Osteoblast (primary cell): ENCODE data around the gene UBIAD1. TPM values are rescaled to one million over a fixed set of nuclear protein-coding genes. Genes with fewer than 3 reads are reported as not detected.

Source experiments
- DNase-seq: peaks from one replicate; pipeline ENCODE4 v3.0.0; 2011; ENCODE audit warnings: low spot score, mixed read lengths; ENCODE audit not compliant: insufficient read length; ENCODE audit errors: missing footprints
- H2AFZ ChIP-seq: 2 replicates; pipeline ENCODE4 v1.6.0; 2011; ENCODE audit warnings: mild to moderate bottlenecking, low read length
- H3K27ac ChIP-seq: 2 replicates; pipeline ENCODE4 v1.5.1; 2011; ENCODE audit warnings: mild to moderate bottlenecking, low read depth, low read length, moderate library complexity
- H3K27me3 ChIP-seq: 2 replicates; pipeline ENCODE4 v1.6.0; 2012; ENCODE audit warnings: mild to moderate bottlenecking, control low read depth, inconsistent platforms, low read length, moderate library complexity; ENCODE audit not compliant: insufficient read depth
- H3K36me3 ChIP-seq: 2 replicates; pipeline ENCODE4 v1.5.1; 2011; ENCODE audit warnings: mild to moderate bottlenecking, low read length, control low read depth, moderate library complexity; ENCODE audit not compliant: insufficient read depth
- H3K4me1 ChIP-seq: 2 replicates; pipeline ENCODE4 v1.5.1; 2011; ENCODE audit warnings: mild to moderate bottlenecking, low read length, control low read depth, moderate library complexity; ENCODE audit not compliant: insufficient read depth
- H3K4me2 ChIP-seq: 2 replicates; pipeline ENCODE4 v1.6.0; 2011; ENCODE audit warnings: mild to moderate bottlenecking, low read length; ENCODE audit not compliant: insufficient read depth
- H3K4me3 ChIP-seq: fragments of 200-600 bp; sonication (generic); 3 replicates; pipeline ENCODE4 v1.5.1; 2012; ENCODE audit warnings: mild to moderate bottlenecking, low read length, inconsistent platforms; ENCODE audit not compliant: insufficient read depth
- H3K79me2 ChIP-seq: 2 replicates; pipeline ENCODE4 v1.6.0; 2012; ENCODE audit warnings: mild to moderate bottlenecking, low read length, control low read depth, inconsistent platforms; ENCODE audit not compliant: insufficient read depth
- H3K9me3 ChIP-seq: 2 replicates; pipeline ENCODE4 v1.5.1; 2011; ENCODE audit warnings: low read depth, low read length, control low read depth
- H4K20me1 ChIP-seq: 2 replicates; pipeline ENCODE4 v1.6.0; 2012; ENCODE audit warnings: mild to moderate bottlenecking, low read length, control low read depth; ENCODE audit not compliant: insufficient read depth
- total RNA-seq: library from RNA; depleted of rRNA; stranded (reverse); fragments of >200 nt; gene quantifications from 2 replicates; pipeline ENCODE4 v1.2.3, GENCODE V29; 2012
- TF ChIP-seq, protein P1 (sequence below): IDR thresholded peaks from 2 replicates; pipeline ENCODE4 v1.5.1; 2011; ENCODE audit warnings: mild to moderate bottlenecking, low read depth, low read length, moderate library complexity; ENCODE audit errors: extremely low read depth

The UBIAD1 gene
- total RNA-seq, 1 donor: 10.5 TPM

DNA sequence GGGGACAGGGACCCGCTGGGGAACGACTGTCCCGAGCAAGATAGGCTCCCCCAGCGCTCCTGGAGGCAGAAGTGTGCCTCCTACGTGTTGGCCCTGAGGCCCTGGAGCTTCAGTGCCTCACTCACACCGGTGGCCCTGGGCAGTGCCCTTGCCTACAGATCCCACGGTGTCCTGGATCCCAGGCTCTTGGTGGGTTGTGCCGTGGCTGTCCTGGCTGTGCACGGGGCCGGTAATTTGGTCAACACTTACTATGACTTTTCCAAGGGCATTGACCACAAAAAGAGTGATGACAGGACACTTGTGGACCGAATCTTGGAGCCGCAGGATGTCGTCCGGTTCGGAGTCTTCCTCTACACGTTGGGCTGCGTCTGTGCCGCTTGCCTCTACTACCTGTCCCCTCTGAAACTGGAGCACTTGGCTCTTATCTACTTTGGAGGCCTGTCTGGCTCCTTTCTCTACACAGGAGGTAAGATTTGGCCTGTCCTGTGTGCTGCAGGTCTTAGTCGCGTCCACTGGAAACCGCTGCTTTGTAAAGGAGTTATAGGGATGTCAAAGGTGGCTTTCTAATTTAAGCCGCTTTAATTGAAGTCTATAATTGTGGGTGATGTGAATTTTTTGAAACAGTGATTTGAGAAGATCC, 717 bp downstream of the UBIAD1 start:
- Histone ChIP-seq H3K4me3 (peak overlapping the region; percentile 95), H3K79me2 (peaks cover 12% of the 10 kb centered on the region), H3K4me1 (peaks cover 11% of the 10 kb centered on the region)

DNA sequence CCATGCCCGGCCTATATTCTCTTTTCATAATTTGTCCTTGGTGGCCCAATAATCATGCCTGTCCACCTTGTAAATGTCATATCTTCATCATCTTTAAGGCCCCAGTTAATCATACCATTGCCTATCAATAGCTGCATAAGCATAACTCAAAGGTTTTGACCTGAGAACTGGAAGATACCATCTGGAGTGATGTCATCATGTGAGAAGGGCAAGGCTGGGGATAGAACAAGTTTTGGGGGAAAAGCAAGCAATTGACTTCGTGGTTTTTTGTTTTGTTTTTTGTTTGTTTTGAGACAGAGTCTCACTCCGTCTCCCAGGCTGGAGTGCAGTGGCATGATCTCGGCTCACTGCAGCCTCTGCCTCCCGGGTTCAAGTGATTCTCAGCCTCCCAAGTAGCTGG, 6.2 kb downstream of the UBIAD1 start:
- Histone ChIP-seq H3K4me3 (no peak overlapping the region), H3K27ac (no peak overlapping the region), H3K36me3 (no peaks in the 10 kb centered on the region), H3K9me3 (no peaks in the 10 kb centered on the region), H4K20me1 (peaks cover 13% of the 10 kb centered on the region), H3K4me1 (peaks cover 17% of the 10 kb centered on the region), H3K4me2 (no peak overlapping the region), H2AFZ (no peak overlapping the region), H3K79me2 (peaks cover 6% of the 10 kb centered on the region), H3K27me3 (no peaks in the 10 kb centered on the region)
- DNase-seq: no peak
- TF ChIP-seq, protein P1, sequence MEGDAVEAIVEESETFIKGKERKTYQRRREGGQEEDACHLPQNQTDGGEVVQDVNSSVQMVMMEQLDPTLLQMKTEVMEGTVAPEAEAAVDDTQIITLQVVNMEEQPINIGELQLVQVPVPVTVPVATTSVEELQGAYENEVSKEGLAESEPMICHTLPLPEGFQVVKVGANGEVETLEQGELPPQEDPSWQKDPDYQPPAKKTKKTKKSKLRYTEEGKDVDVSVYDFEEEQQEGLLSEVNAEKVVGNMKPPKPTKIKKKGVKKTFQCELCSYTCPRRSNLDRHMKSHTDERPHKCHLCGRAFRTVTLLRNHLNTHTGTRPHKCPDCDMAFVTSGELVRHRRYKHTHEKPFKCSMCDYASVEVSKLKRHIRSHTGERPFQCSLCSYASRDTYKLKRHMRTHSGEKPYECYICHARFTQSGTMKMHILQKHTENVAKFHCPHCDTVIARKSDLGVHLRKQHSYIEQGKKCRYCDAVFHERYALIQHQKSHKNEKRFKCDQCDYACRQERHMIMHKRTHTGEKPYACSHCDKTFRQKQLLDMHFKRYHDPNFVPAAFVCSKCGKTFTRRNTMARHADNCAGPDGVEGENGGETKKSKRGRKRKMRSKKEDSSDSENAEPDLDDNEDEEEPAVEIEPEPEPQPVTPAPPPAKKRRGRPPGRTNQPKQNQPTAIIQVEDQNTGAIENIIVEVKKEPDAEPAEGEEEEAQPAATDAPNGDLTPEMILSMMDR: no peak

More for the DNA sequence above, 717 bp downstream of the UBIAD1 start:
- Histone ChIP-seq H3K27me3 (no peaks in the 10 kb centered on the region), H4K20me1 (no peaks in the 10 kb centered on the region), H2AFZ (peak overlapping the region; percentile 98), H3K4me2 (peak overlapping the region; percentile 83), H3K9me3 (no peaks in the 10 kb centered on the region), H3K36me3 (no peaks in the 10 kb centered on the region), H3K27ac (peak overlapping the region; percentile 67)
- TF ChIP-seq, protein P1: no peak
- no peak for DNase-seq

DNA sequence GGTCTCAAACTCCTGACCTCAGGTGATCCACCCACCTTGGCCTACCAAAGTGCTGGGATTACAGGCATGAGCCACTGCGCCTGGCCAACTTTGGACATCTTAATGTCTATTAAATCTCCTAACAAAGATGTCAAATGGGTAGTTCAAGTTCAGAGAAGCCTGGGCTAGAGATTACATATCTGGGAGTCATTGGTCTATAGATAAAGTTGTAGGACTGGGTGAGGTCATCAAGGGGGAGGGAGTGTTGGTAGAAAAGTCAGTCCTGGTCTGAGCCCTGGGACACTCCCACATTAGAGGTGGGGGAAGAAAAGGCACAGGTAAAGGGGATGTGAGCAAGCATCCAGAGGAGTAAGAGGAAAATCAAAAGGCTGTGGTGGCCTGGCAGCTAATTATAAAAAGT, 6.6 kb downstream of the UBIAD1 start:
- DNase-seq: no peak
- H3K4me1 ChIP-seq: peaks cover 17% of the 10 kb centered on the region
- H3K27ac ChIP-seq: no peak overlapping the region
- H4K20me1 ChIP-seq: peaks cover 13% of the 10 kb centered on the region
- TF ChIP-seq, protein P1: no peak
- no peaks in the 10 kb centered on the region for H3K9me3 ChIP-seq
- no peak overlapping the region for H3K4me3 ChIP-seq
- H3K4me2 ChIP-seq: no peak overlapping the region
- no peaks in the 10 kb centered on the region for H3K36me3 ChIP-seq
- H3K27me3 ChIP-seq: no peaks in the 10 kb centered on the region
- H2AFZ ChIP-seq: no peak overlapping the region
- H3K79me2 ChIP-seq: peaks cover 6% of the 10 kb centered on the region

DNA sequence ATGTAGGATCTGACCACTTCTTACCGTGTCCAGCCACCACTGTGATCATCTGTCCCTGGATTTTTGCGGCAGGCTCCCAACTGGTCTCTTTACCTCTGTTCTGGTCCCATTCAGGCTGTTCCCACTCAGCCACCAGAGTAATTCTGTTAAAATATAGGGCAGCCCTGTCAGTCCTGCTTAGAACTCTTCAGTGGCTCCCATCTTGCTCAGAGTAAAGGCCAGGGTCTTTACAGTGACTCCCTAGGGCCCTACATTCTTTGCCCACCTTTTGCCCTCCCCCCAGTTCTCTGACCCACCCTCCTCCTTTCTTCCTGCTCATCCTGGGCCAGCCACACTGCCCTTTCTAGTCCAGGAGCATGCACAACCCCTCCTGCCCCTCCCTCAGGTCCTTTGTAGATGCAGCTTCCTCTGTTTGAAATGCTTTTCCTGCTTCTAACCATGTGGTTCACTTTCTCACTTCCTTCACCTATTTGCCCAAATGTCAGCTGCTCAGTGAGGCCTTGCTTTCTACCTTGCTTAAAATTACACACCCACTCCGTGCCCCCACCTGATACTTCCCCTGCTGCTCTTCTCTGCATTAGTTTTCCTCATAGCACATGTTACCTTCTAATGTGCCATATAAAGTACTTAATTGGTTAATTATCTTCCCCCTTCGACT, 7.8 kb downstream of the UBIAD1 start:
- Histone ChIP-seq H3K27ac (peak overlapping the region; percentile 82), H3K36me3 (peaks cover 4% of the 10 kb centered on the region), H3K4me2 (peak overlapping the region; percentile 60), H3K27me3 (no peaks in the 10 kb centered on the region), H3K4me1 (peaks cover 13% of the 10 kb centered on the region), H4K20me1 (peaks cover 24% of the 10 kb centered on the region), H3K79me2 (peaks cover 2% of the 10 kb centered on the region), H3K9me3 (no peaks in the 10 kb centered on the region), H3K4me3 (no peak overlapping the region), H2AFZ (no peak overlapping the region)
- TF ChIP-seq, protein P1: no peak
- no peak for DNase-seq
